H1 (cell line): Measurements from ENCODE around the gene SEC14L3. TPM values are rescaled to one million over a fixed set of nuclear protein-coding genes. Genes with fewer than 3 reads are reported as not detected.
A peak's percentile ranks its signal among the peaks of the same experiment; 100 is the strongest.

ENCODE experiments used
- CTCF ChIA-PET: fragments of 300-600 bp; sonication (Branson Sonifier 250); formaldehyde crosslinking; loops from one replicate; lab custom pipeline; 2021; ENCODE audit not compliant: partially characterized antibody; lab: Charles Lee
- POLR2A ChIA-PET: fragments of 300-600 bp; sonication (Branson Sonifier 250); formaldehyde crosslinking; loops from one replicate; lab custom pipeline; 2021; ENCODE audit warnings: inconsistent platforms; ENCODE audit not compliant: partially characterized antibody; lab: Charles Lee
- DNase-seq, 2 experiments: peaks; one replicate each; pipeline versions ENCODE4 v3.0.0 to v3.0.0-alpha.2; 2010 to 2022; ENCODE audit warnings: low spot score in 2 of 2, low read depth in 1 of 2, mixed read lengths in 1 of 2
- FAIRE-seq: peaks from 2 replicates; lab custom pipeline; 2011; peaks lifted over from hg19 to GRCh38; lab: Jason Lieb, UNC
- H2AFZ ChIP-seq: 2 replicates; pipeline ENCODE4 v1.8.1; 2012; ENCODE audit warnings: low read length, inconsistent platforms
- H2AK5ac ChIP-seq: 2 replicates; pipeline ENCODE4 v1.6.1; 2013; ENCODE audit warnings: low read depth, low read length
- H2BK120ac ChIP-seq: replicated peaks from 2 replicates; pipeline ENCODE3; 2013; ENCODE audit warnings: low read depth, low read length, inconsistent platforms
- H2BK12ac ChIP-seq: 2 replicates; pipeline ENCODE4 v1.6.1; 2013; ENCODE audit warnings: low read depth, low read length
- H2BK15ac ChIP-seq: 2 replicates; pipeline ENCODE4 v1.6.1; 2013; ENCODE audit warnings: low read length
- H2BK20ac ChIP-seq: 2 replicates; pipeline ENCODE4 v1.6.1; 2013; ENCODE audit warnings: low read length
- H2BK5ac ChIP-seq: 2 replicates; pipeline ENCODE4 v1.6.1; 2013; ENCODE audit warnings: low read depth, low read length
- H3K14ac ChIP-seq: 2 replicates; pipeline ENCODE4 v1.6.1; 2013; ENCODE audit warnings: inconsistent platforms; ENCODE audit not compliant: insufficient read length
- H3K18ac ChIP-seq: 2 replicates; pipeline ENCODE4 v1.6.1; 2013; ENCODE audit warnings: low read length; ENCODE audit errors: extremely low read depth
- H3K23ac ChIP-seq: 2 replicates; pipeline ENCODE4 v1.6.1; 2013; ENCODE audit warnings: inconsistent platforms; ENCODE audit not compliant: insufficient read length
- H3K23me2 ChIP-seq: 2 replicates; pipeline ENCODE4 v1.6.1; 2013; ENCODE audit warnings: low read depth, low read length
- H3K27ac ChIP-seq: 2 replicates; pipeline ENCODE4 v1.6.1; 2011; ENCODE audit warnings: low read depth, low read length, inconsistent platforms
- H3K27me3 ChIP-seq, 4 experiments: replicated peaks in 1 of 4; 1 replicate in 1 of 4; 2 replicates in 3 of 4; pipeline versions ENCODE4 v1.6.1 to v1.8.1; 2011 to 2013; ENCODE audit warnings: low read length in 3 of 4, mild to moderate bottlenecking in 3 of 4, inconsistent platforms in 2 of 4, mixed read lengths in 2 of 4, moderate library complexity in 1 of 4; ENCODE audit not compliant: control insufficient read depth in 3 of 4, insufficient read depth in 3 of 4; ENCODE audit errors: extremely low read depth in 1 of 4
- H3K36me3 ChIP-seq, 4 experiments: 2 replicates each; pipeline versions ENCODE4 v1.6.1 to v1.8.1; 2011 to 2013; ENCODE audit warnings: mild to moderate bottlenecking in 4 of 4, low read length in 3 of 4, moderate library complexity in 2 of 4, control low read depth in 1 of 4, inconsistent platforms in 1 of 4; ENCODE audit not compliant: insufficient read depth in 4 of 4, control insufficient read depth in 2 of 4
- H3K4ac ChIP-seq: replicated peaks from 2 replicates; pipeline ENCODE3; 2013; ENCODE audit warnings: low read length, low read depth, mixed read lengths, inconsistent platforms; ENCODE audit not compliant: insufficient read length
- H3K4me1 ChIP-seq, 4 experiments: replicated peaks in 1 of 4; 1 replicate in 1 of 4; 2 replicates in 3 of 4; pipeline versions ENCODE4 v1.6.1 to v1.8.1; 2011 to 2013; ENCODE audit warnings: low read length in 3 of 4, inconsistent platforms in 2 of 4, mixed read lengths in 1 of 4; ENCODE audit not compliant: insufficient read depth in 4 of 4, control insufficient read depth in 3 of 4
- H3K4me2 ChIP-seq, 2 experiments: 2 replicates each; pipeline versions ENCODE4 v1.6.1 to v1.8.1; 2011 to 2013; ENCODE audit warnings: low read depth in 2 of 2, low read length in 2 of 2, control low read depth in 1 of 2, inconsistent platforms in 1 of 2, mild to moderate bottlenecking in 1 of 2; ENCODE audit not compliant: insufficient read depth in 1 of 2
- H3K4me3 ChIP-seq, 4 experiments: fragments of 200-600, 300-600 bp in 1 of 4; sonication (generic), shearing (Covaris generic), sonication (Bioruptor Twin) in 1 of 4; 2 replicates each; pipeline versions ENCODE4 v1.5.1 to v1.8.1; 2011 to 2016; ENCODE audit warnings: low read length in 4 of 4, low read depth in 3 of 4, control low read depth in 2 of 4, inconsistent platforms in 2 of 4, mild to moderate bottlenecking in 2 of 4, mixed read lengths in 1 of 4, moderate library complexity in 1 of 4; ENCODE audit not compliant: insufficient read depth in 2 of 4; ENCODE audit errors: extremely low read depth in 1 of 4
- H3K56ac ChIP-seq: replicated peaks from 2 replicates; pipeline ENCODE3; 2013; ENCODE audit warnings: low read depth, mild to moderate bottlenecking, mixed read lengths, low read length, inconsistent platforms; ENCODE audit not compliant: insufficient read length
- H3K79me1 ChIP-seq: 2 replicates; pipeline ENCODE4 v1.6.1; 2013; ENCODE audit warnings: low read depth, low read length, control low read depth
- H3K79me2 ChIP-seq, 2 experiments: 2 replicates each; pipeline versions ENCODE4 v1.6.1 to v1.8.1; 2012 to 2013; ENCODE audit warnings: low read length in 2 of 2, mild to moderate bottlenecking in 2 of 2, inconsistent platforms in 1 of 2; ENCODE audit not compliant: insufficient read depth in 2 of 2, control insufficient read depth in 1 of 2
- H3K9ac ChIP-seq, 4 experiments: replicated peaks in 1 of 4; 1 replicate in 1 of 4; 2 replicates in 3 of 4; pipeline versions ENCODE4 v1.6.1 to v1.8.1; 2011 to 2013; ENCODE audit warnings: low read depth in 3 of 4, low read length in 3 of 4, control low read depth in 2 of 4, mild to moderate bottlenecking in 2 of 4, moderate library complexity in 2 of 4, inconsistent platforms in 1 of 4; ENCODE audit errors: extremely low read depth in 1 of 4
- H3K9me3 ChIP-seq, 2 experiments: 2 replicates each; pipeline versions ENCODE4 v1.6.1 to v1.8.1; 2012 to 2013; ENCODE audit warnings: mild to moderate bottlenecking in 2 of 2, moderate library complexity in 2 of 2, control low read depth in 1 of 2, inconsistent platforms in 1 of 2, low read depth in 1 of 2, low read length in 1 of 2, mixed read lengths in 1 of 2; ENCODE audit not compliant: insufficient read depth in 2 of 2
- H4K20me1 ChIP-seq, 2 experiments: replicated peaks in 1 of 2; 2 replicates each; pipeline versions ENCODE3 to v1.8.1; 2011 to 2013; ENCODE audit warnings: inconsistent platforms in 2 of 2, low read length in 2 of 2, mild to moderate bottlenecking in 1 of 2; ENCODE audit not compliant: insufficient read depth in 2 of 2, control insufficient read depth in 1 of 2
- H4K5ac ChIP-seq: 2 replicates; pipeline ENCODE4 v1.6.1; 2013; ENCODE audit warnings: low read length, low read depth, mixed read lengths, inconsistent platforms; ENCODE audit not compliant: insufficient read length
- H4K8ac ChIP-seq: 2 replicates; pipeline ENCODE4 v1.8.0; 2013; ENCODE audit warnings: mild to moderate bottlenecking, moderate library complexity, low read length, inconsistent platforms; ENCODE audit not compliant: insufficient read depth; ENCODE audit errors: extremely low read depth
- H4K91ac ChIP-seq: replicated peaks from 2 replicates; pipeline ENCODE3; 2013; ENCODE audit warnings: low read length, mixed read lengths, inconsistent platforms; ENCODE audit not compliant: insufficient read length
- BACH1 ChIP-seq: IDR thresholded peaks from 2 replicates; pipeline ENCODE4 v1.6.1; 2012; ENCODE audit warnings: low read length, improper control_type of control experiment
- BCL11A ChIP-seq, 2 experiments: IDR thresholded peaks; one replicate each; pipeline ENCODE4 v1.6.1; 2011; ENCODE audit warnings: low read depth in 2 of 2, low read length in 2 of 2, mild to moderate bottlenecking in 2 of 2
- E2F6 ChIP-seq: IDR thresholded peaks from 2 replicates; pipeline ENCODE4 v1.6.1; 2012; ENCODE audit warnings: inconsistent platforms
- HDAC2 ChIP-seq, 2 experiments: fragments of 300-600 bp in 1 of 2; sonication (generic) in 1 of 2; IDR thresholded peaks; 2 replicates each; pipeline ENCODE4 v1.6.1; 2011 to 2012; ENCODE audit warnings: low read depth in 2 of 2, low read length in 2 of 2, mild to moderate bottlenecking in 2 of 2, moderate library complexity in 2 of 2, borderline replicate concordance in 1 of 2, inconsistent platforms in 1 of 2
- NANOG ChIP-seq: IDR thresholded peaks from 2 replicates; pipeline ENCODE4 v1.6.1; 2011; ENCODE audit warnings: low read length, low read depth, mild to moderate bottlenecking, inconsistent platforms; ENCODE audit not compliant: insufficient read depth, poor library complexity, severe bottlenecking
- SUZ12 ChIP-seq: fragments of 200-600 bp; sonication (generic); IDR thresholded peaks from 2 replicates; pipeline ENCODE4 v1.6.1; 2012; ENCODE audit warnings: mild to moderate bottlenecking, inconsistent platforms, low read length, moderate library complexity, mixed read lengths
- TEAD4 ChIP-seq: IDR thresholded peaks from 2 replicates; pipeline ENCODE4 v1.6.1; 2012; ENCODE audit warnings: low read depth, low read length, inconsistent platforms, mixed read lengths
- YY1 ChIP-seq: IDR thresholded peaks from 2 replicates; pipeline ENCODE4 v1.6.1; 2011; ENCODE audit warnings: low read depth, mild to moderate bottlenecking, low read length
- WGBS, 2 experiments: shearing (Covaris generic) in 1 of 2; methylation state at CpG; one replicate each; pipeline versions ENCODE4 v1.1.6 to v1.1.7; 2013 to 2015; ENCODE audit warnings: low lambda C conversion rate in 2 of 2, mixed read lengths in 2 of 2, inconsistent platforms in 1 of 2, low coverage in 1 of 2, missing lambda C conversion rate in 1 of 2; ENCODE audit not compliant: insufficient replicate concordance in 2 of 2, insufficient coverage in 1 of 2, insufficient read length in 1 of 2; ENCODE audit errors: extremely low coverage in 1 of 2, missing lambda C conversion rate in 1 of 2; 5-methylcytosine and 5-hydroxymethylcytosine counted together
- polyA plus RNA-seq, 7 experiments: library from polyadenylated mRNA; depleted of rRNA in 3 of 7; stranded (reverse) in 5 of 7; unstranded in 2 of 7; fragments of >200 nt in 5 of 7; fragments of 200-250 nt in 2 of 7; gene quantifications; 1 replicate in 5 of 7; 2 replicates in 1 of 7; 4 replicates in 1 of 7; pipeline versions ENCODE4 v1.2.1 to v1.2.3, GENCODE V29; 2011 to 2013; ENCODE audit warnings: missing spikeins in 2 of 7, mixed read lengths in 2 of 7
- total RNA-seq: library from RNA; stranded (reverse); fragmentation: NEBNext Ultra II Directional; extraction: Animal tissue kit (Norgen Biotek cat#: 25700); gene quantifications from 2 replicates; pipeline ENCODE4 v1.2.1, GENCODE V29; 2021
- TF ChIP-seq, protein P1 (sequence below): IDR thresholded peaks from 2 replicates; pipeline ENCODE4 v1.6.1; 2012; ENCODE audit warnings: inconsistent platforms

SEC14L3 gene
- total and polyA plus RNA-seq, 2 of the 8 experiments (the other 6 are each of a cell fraction or from before 2014, with no cell fraction given) = not detected

- Histone ChIP-seq H3K56ac (no peak overlapping the region), H2BK15ac (no peak overlapping the region), H3K36me3 (peaks cover 0 to 13% (median 6%) of the 10 kb centered on the region in 4 experiments; a peak in 4 of 8 replicates), H3K27ac (no peak overlapping the region), H3K9ac (no peak overlapping the region; a peak in 1 of 7 replicates), H3K18ac (no peak overlapping the region), H2BK120ac (no peak overlapping the region), H4K8ac (no peak overlapping the region), H2BK12ac (0 out of 2 replicates have a peak overlapping the region, but pooled peaks have one; percentile 61), H3K4me1 (peaks cover 1 to 19% (median 13%) of the 10 kb centered on the region in 4 experiments), H3K79me1 (no peaks in the 10 kb centered on the region), H3K4me3 (peak overlapping the region in 3 of 4 experiments; percentile 58 to 88 (median 70); a peak in 4 of 8 replicates), H4K20me1 (peaks cover 0 to 4% of the 10 kb centered on the region in 2 experiments), H2AK5ac (peak overlapping the region; percentile 46; the same call in 1 of the 2 replicates), H3K9me3 (no peaks in the 10 kb centered on the region), H3K23ac (no peak overlapping the region), H3K27me3 (no peaks in the 10 kb centered on the region), H2AFZ (no peak overlapping the region), H2BK5ac (no peak overlapping the region), H3K4ac (no peak overlapping the region), H2BK20ac (no peak overlapping the region), H3K23me2 (peaks cover 22% of the 10 kb centered on the region), H3K14ac (no peak overlapping the region), H4K91ac (no peak overlapping the region), H3K4me2 (peak overlapping the region; percentile 71 to 93), H4K5ac (no peak overlapping the region), H3K79me2 (peaks cover 0 to 5% of the 10 kb centered on the region in 2 experiments; a peak in 1 of 4 replicates)
- CTCF ChIA-PET = interaction anchor here (0.8 to 12.0 kb wide), 9 partner anchors 9 to 159 kb away, joined by 3 to 164 read pairs (median 5); partner anchors contain the start of genes RNF215 and SEC14L2
- WGBS, 2 experiments = 80% methylated on average over 8 of the region's 8 CpGs; no CpG with 5 or more reads in 1 of the 2 experiments
- POLR2A ChIA-PET = interaction anchor here (0.8 to 5.2 kb wide), 11 partner anchors 8 to 66 kb away, joined by 3 to 39 read pairs (median 16); partner anchors contain the start of genes CCDC157, SEC14L2 and SF3A1
- FAIRE-seq (no peak), DNase-seq (no peak)
- TF ChIP-seq BACH1 (no peak), SUZ12 (no peak), HDAC2 (IDR thresholded peaks at IDR 0.05; ENCODE audit: borderline replicate concordance in 1 of 2, low read depth in 2 of 2, low read length in 2 of 2) (no peak), E2F6 (no peak), TEAD4 (no peak), BCL11A (IDR thresholded peaks at IDR 0.05; ENCODE audit: low read depth in 2 of 2, low read length in 2 of 2) (no peak), NANOG (no peak), YY1 (no peak)
- TF ChIP-seq, protein P1, sequence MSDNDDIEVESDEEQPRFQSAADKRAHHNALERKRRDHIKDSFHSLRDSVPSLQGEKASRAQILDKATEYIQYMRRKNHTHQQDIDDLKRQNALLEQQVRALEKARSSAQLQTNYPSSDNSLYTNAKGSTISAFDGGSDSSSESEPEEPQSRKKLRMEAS = no peak
Observed at GRCh38 chr22:30421695-30422480, 49.9 kb downstream of the SEC14L3 start.
